ENCODE results near the gene KLK7.

GRCh38 chr19:51029718-51030117 lies 46.0 kb upstream of the KLK7 start:
- no peak for TF ChIP-seq SUZ12 (IDR thresholded peaks at IDR 0.05; ENCODE audit: extremely low read depth, insufficient read depth, insufficient read length)
- no peak for TF ChIP-seq ZNF274 (IDR thresholded peaks at IDR 0.05; ENCODE audit: low read depth, low read length)
- TF ChIP-seq YY1 (IDR thresholded peaks at IDR 0.05; ENCODE audit: insufficient read depth, insufficient read length) = no peak
